OCI-LY1 (cell line): ENCODE measurements around the gene C5orf46.

Experiments
- H2AFZ ChIP-seq: fragments of 200-600 bp; sonication (generic), shearing (Covaris generic); 2 replicates; pipeline ENCODE4 v1.6.0; 2014; ENCODE audit warnings: antibody characterized with exemption, mild to moderate bottlenecking, low read length
- H3F3A ChIP-seq: fragments of 200-600 bp; sonication (generic), shearing (Covaris generic); 2 replicates; pipeline ENCODE4 v1.6.0; 2014; ENCODE audit warnings: mild to moderate bottlenecking, antibody characterized with exemption, low read length, moderate library complexity; ENCODE audit not compliant: insufficient read depth
- H3K27ac ChIP-seq: fragments of 200-600 bp; sonication (generic); 2 replicates; pipeline ENCODE4 v1.5.1; 2014; ENCODE audit warnings: low read length, mixed run types, mild to moderate bottlenecking, low read depth; ENCODE audit not compliant: poor library complexity, severe bottlenecking
- H3K27me3 ChIP-seq: fragments of 200-600 bp; sonication (generic); 2 replicates; pipeline ENCODE4 v1.6.0; 2014; ENCODE audit warnings: antibody characterized with exemption, mild to moderate bottlenecking, low read length, moderate library complexity; ENCODE audit not compliant: insufficient read depth
- H3K36me3 ChIP-seq: fragments of 200-600 bp; sonication (generic); 2 replicates; pipeline ENCODE4 v1.6.1; 2014; ENCODE audit warnings: mild to moderate bottlenecking, antibody characterized with exemption, low read length, moderate library complexity, mixed read lengths; ENCODE audit not compliant: insufficient read depth
- H3K4me1 ChIP-seq: fragments of 200-600 bp; sonication (generic); 2 replicates; pipeline ENCODE4 v1.5.1; 2014; ENCODE audit warnings: mild to moderate bottlenecking, low read length, moderate library complexity; ENCODE audit not compliant: insufficient read depth, severe bottlenecking
- H3K4me2 ChIP-seq: fragments of 200-600 bp; sonication (generic), shearing (Covaris generic); 2 replicates; pipeline ENCODE4 v1.6.1; 2014; ENCODE audit warnings: low read length
- H3K4me3 ChIP-seq: fragments of 200-600 bp; sonication (generic); 2 replicates; pipeline ENCODE4 v1.5.1; 2014; ENCODE audit warnings: low read length, low read depth, mild to moderate bottlenecking, mixed read lengths; ENCODE audit not compliant: poor library complexity, severe bottlenecking
- H3K79me2 ChIP-seq: fragments of 200-600 bp; shearing (Covaris generic); 2 replicates; pipeline ENCODE4 v1.6.1; 2016; ENCODE audit warnings: mixed run types, low read length, mixed read lengths; ENCODE audit not compliant: insufficient read depth
- H3K9ac ChIP-seq: fragments of 200-600 bp; sonication (generic), shearing (Covaris generic); 2 replicates; pipeline ENCODE4 v1.6.1; 2014; ENCODE audit warnings: mild to moderate bottlenecking, low read length, mixed read lengths
- H3K9me2 ChIP-seq: fragments of 200-600 bp; sonication (generic), shearing (Covaris generic); 2 replicates; pipeline ENCODE4 v1.6.1; 2014; ENCODE audit warnings: low read depth, mild to moderate bottlenecking, low read length, mixed read lengths
- H3K9me3 ChIP-seq: fragments of 200-600 bp; shearing (Covaris generic); 2 replicates; pipeline ENCODE4 v1.6.1; 2014; ENCODE audit warnings: low read length, mixed read lengths
- H4K20me1 ChIP-seq: fragments of 200-600 bp; sonication (generic), shearing (Covaris generic); 2 replicates; pipeline ENCODE4 v1.6.0; 2016; ENCODE audit warnings: mild to moderate bottlenecking, low read length; ENCODE audit not compliant: insufficient read depth
- EZH2 ChIP-seq: fragments of 200-600 bp; sonication (generic), shearing (Covaris generic); IDR thresholded peaks from 2 replicates; pipeline ENCODE4 v1.8.0; 2017; ENCODE audit warnings: borderline replicate concordance, mixed run types, mild to moderate bottlenecking, antibody characterized with exemption, low read length, moderate library complexity, mixed read lengths
- TF ChIP-seq, protein P1 (sequence below): fragments of 200-600 bp; sonication (generic), shearing (Covaris generic); IDR thresholded peaks from 2 replicates; pipeline ENCODE4 v1.5.1; 2017; ENCODE audit warnings: mild to moderate bottlenecking, antibody characterized with exemption, low read length, moderate library complexity, mixed read lengths

The C5orf46 gene

GRCh38 chr5:147878066-147878759 lies 28.1 kb downstream of the C5orf46 start, which contains the start of gene SCGB3A2:
TSS of gene SCGB3A2 (plus strand) at chr5:147878711. CDS start at chr5:147878804, 93 bp downstream.
- H3K4me1 ChIP-seq, result no peaks in the 10 kb centered on the region
- H3K9ac ChIP-seq, result no peak within 1 kb of the TSS
- no peaks in the 10 kb centered on the region for H3F3A ChIP-seq
- no peak within 1 kb of the TSS for H3K27ac ChIP-seq
- no peaks in the 10 kb centered on the region for H3K36me3 ChIP-seq
- no peaks in the 10 kb centered on the region for H3K27me3 ChIP-seq
- no peaks in the 10 kb centered on the region for H3K79me2 ChIP-seq
- H3K9me2 ChIP-seq, result no peaks in the 10 kb centered on the region
- H2AFZ ChIP-seq, result no peak within 1 kb of the TSS
- H3K4me3 ChIP-seq, result no peak within 1 kb of the TSS
- TF ChIP-seq, protein P1, sequence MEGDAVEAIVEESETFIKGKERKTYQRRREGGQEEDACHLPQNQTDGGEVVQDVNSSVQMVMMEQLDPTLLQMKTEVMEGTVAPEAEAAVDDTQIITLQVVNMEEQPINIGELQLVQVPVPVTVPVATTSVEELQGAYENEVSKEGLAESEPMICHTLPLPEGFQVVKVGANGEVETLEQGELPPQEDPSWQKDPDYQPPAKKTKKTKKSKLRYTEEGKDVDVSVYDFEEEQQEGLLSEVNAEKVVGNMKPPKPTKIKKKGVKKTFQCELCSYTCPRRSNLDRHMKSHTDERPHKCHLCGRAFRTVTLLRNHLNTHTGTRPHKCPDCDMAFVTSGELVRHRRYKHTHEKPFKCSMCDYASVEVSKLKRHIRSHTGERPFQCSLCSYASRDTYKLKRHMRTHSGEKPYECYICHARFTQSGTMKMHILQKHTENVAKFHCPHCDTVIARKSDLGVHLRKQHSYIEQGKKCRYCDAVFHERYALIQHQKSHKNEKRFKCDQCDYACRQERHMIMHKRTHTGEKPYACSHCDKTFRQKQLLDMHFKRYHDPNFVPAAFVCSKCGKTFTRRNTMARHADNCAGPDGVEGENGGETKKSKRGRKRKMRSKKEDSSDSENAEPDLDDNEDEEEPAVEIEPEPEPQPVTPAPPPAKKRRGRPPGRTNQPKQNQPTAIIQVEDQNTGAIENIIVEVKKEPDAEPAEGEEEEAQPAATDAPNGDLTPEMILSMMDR, result no peak
- no peak for TF ChIP-seq EZH2
- no peaks in the 10 kb centered on the region for H3K9me3 ChIP-seq
- H4K20me1 ChIP-seq, result no peaks in the 10 kb centered on the region
- H3K4me2 ChIP-seq, result no peak within 1 kb of the TSS

GRCh38 chr5:147876626-147877025 lies 29.7 kb downstream of the C5orf46 start:
- H3K9me2 ChIP-seq, result no peaks in the 10 kb centered on the region

DNA sequence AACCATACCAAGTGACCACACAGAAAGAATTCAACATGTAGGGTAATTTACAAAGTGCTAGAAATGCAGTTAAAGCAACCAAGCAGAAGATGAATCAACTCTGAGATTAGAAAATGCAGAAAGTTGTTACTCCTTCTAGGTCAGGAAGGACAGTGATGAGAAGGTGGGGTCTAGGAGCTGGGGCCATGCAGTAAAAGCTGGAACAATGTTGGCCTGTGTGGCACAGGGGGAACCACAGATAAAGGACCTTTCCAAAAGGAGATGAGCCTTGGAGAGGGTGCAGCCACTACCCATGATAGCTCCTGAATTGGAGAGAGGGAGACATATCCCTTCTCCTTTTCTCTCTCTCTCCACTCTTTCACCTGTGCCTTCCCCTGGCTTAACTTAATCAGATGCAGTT lies 30.2 kb downstream of the C5orf46 start:
- Histone ChIP-seq H4K20me1 (no peaks in the 10 kb centered on the region), H3K4me3 (no peak overlapping the region)

More at GRCh38 chr5:147876626-147877025, 29.7 kb downstream of the C5orf46 start:
- TF ChIP-seq EZH2, result no peak
- TF ChIP-seq, protein P1, result no peak
- Histone ChIP-seq H3K4me3 (no peak overlapping the region), H3F3A (no peaks in the 10 kb centered on the region), H2AFZ (no peak overlapping the region), H3K4me1 (no peaks in the 10 kb centered on the region), H3K79me2 (no peaks in the 10 kb centered on the region), H3K27me3 (no peaks in the 10 kb centered on the region), H3K9me3 (no peaks in the 10 kb centered on the region), H3K4me2 (no peak overlapping the region), H3K27ac (no peak overlapping the region), H3K36me3 (no peaks in the 10 kb centered on the region), H3K9ac (no peak overlapping the region), H4K20me1 (no peaks in the 10 kb centered on the region)

More for the DNA sequence above, 30.2 kb downstream of the C5orf46 start:
- Histone ChIP-seq H3K9me2 (no peaks in the 10 kb centered on the region), H3K27ac (no peak overlapping the region), H3K79me2 (no peaks in the 10 kb centered on the region), H3F3A (no peaks in the 10 kb centered on the region), H3K4me1 (no peaks in the 10 kb centered on the region), H2AFZ (no peak overlapping the region), H3K9ac (no peak overlapping the region), H3K27me3 (no peaks in the 10 kb centered on the region), H3K9me3 (no peaks in the 10 kb centered on the region), H3K4me2 (no peak overlapping the region), H3K36me3 (no peaks in the 10 kb centered on the region)
- TF ChIP-seq, protein P1, result no peak
- TF ChIP-seq EZH2, result no peak
